DMS153 (cell line): ENCODE measurements around the gene XRCC4.
"Not testable (repeated sequence)": the region's sequence is repeated elsewhere in the genome, so short reads cannot be mapped to it uniquely, and the experiment has no call there.

Experiments
- DNase-seq: peaks from one replicate; lab custom pipeline; 2025; lab: John Stamatoyannopoulos, UW

XRCC4 gene

GRCh38 chr5:83184534-83184933 lies 107.2 kb downstream of the XRCC4 start:
- DNase-seq: no peak

- DNase-seq: no peak
Measured at GRCh38 chr5:83192947-83193346, 115.6 kb downstream of the XRCC4 start.

GRCh38 chr5:83197326-83197967 lies 120.1 kb downstream of the XRCC4 start:
- peak; percentile 46 for DNase-seq

GRCh38 chr5:83199126-83199525 lies 121.8 kb downstream of the XRCC4 start:
- no peak for DNase-seq

GRCh38 chr5:83204651-83205050 lies 127.3 kb downstream of the XRCC4 start:
- DNase-seq: no peak

- no peak for DNase-seq
Measured at GRCh38 chr5:83209963-83210362, 132.6 kb downstream of the XRCC4 start.

- DNase-seq: no peak
Measured at GRCh38 chr5:83219077-83219476, 141.7 kb downstream of the XRCC4 start.

GRCh38 chr5:83219495-83219894 lies 142.1 kb downstream of the XRCC4 start:
- no peak for DNase-seq

GRCh38 chr5:83220331-83220730 lies 143.0 kb downstream of the XRCC4 start:
- DNase-seq: no peak

GRCh38 chr5:83222906-83223305 lies 145.6 kb downstream of the XRCC4 start:
- DNase-seq: no peak

- DNase-seq: no peak
Measured at GRCh38 chr5:83227611-83228010, 150.3 kb downstream of the XRCC4 start.

GRCh38 chr5:83230511-83230910 lies 153.2 kb downstream of the XRCC4 start:
- DNase-seq: no peak

- DNase-seq: no peak
Measured at GRCh38 chr5:83244516-83244915, 167.2 kb downstream of the XRCC4 start.

- DNase-seq: no peak
Measured at GRCh38 chr5:83245037-83245436, 167.7 kb downstream of the XRCC4 start.

GRCh38 chr5:83246071-83246470 lies 168.7 kb downstream of the XRCC4 start:
- no peak for DNase-seq

GRCh38 chr5:83249156-83249555 lies 171.8 kb downstream of the XRCC4 start:
- DNase-seq: no peak

GRCh38 chr5:83251849-83252248 lies 174.5 kb downstream of the XRCC4 start:
- no peak for DNase-seq

GRCh38 chr5:83253720-83254119 lies 176.4 kb downstream of the XRCC4 start:
- no peak for DNase-seq

- DNase-seq: no peak
Measured at GRCh38 chr5:83255268-83255667, 177.9 kb downstream of the XRCC4 start.

GRCh38 chr5:83256091-83256780 lies 178.9 kb downstream of the XRCC4 start:
- no peak for DNase-seq

- DNase-seq: not testable (repeated sequence)
Measured at GRCh38 chr5:83257684-83258083, 180.3 kb downstream of the XRCC4 start.

GRCh38 chr5:83265318-83265717 lies 188.0 kb downstream of the XRCC4 start:
- peak; percentile 34 for DNase-seq

GRCh38 chr5:83270311-83270710 lies 193.0 kb downstream of the XRCC4 start:
- no peak for DNase-seq

GRCh38 chr5:83277154-83277553 lies 199.8 kb downstream of the XRCC4 start:
- no peak for DNase-seq
